Head of caudate nucleus (tissue), 42 donors: ENCODE results near the gene SRC.

ENCODE experiments used
- DNase-seq, 42 donors: peaks; one replicate each; pipeline versions ENCODE4 v3.0.0 to v3.0.0-alpha.2; 2020 to 2021; ENCODE audit warnings: mixed read lengths in 7 of 42
- intact Hi-C: fragments of 100-400 bp; cut with DNase I; formaldehyde crosslinking; loops from one replicate; pipeline ENCODE4 v1.15.0; 2022

SRC gene

GRCh38 chr20:37347347-37347823 lies 1.4 kb downstream of the SRC start:
- no peak for DNase-seq
- intact Hi-C loops = no loop called here

- DNase-seq = peak in 2 of 42 donors; percentile 6 to 11
- intact Hi-C loops = no loop called here
Observed at GRCh38 chr20:37347891-37348791, 2.2 kb downstream of the SRC start.

GRCh38 chr20:37348792-37349516 lies 3.0 kb downstream of the SRC start:
- DNase-seq = no peak
- intact Hi-C loops = no loop called here

DNA sequence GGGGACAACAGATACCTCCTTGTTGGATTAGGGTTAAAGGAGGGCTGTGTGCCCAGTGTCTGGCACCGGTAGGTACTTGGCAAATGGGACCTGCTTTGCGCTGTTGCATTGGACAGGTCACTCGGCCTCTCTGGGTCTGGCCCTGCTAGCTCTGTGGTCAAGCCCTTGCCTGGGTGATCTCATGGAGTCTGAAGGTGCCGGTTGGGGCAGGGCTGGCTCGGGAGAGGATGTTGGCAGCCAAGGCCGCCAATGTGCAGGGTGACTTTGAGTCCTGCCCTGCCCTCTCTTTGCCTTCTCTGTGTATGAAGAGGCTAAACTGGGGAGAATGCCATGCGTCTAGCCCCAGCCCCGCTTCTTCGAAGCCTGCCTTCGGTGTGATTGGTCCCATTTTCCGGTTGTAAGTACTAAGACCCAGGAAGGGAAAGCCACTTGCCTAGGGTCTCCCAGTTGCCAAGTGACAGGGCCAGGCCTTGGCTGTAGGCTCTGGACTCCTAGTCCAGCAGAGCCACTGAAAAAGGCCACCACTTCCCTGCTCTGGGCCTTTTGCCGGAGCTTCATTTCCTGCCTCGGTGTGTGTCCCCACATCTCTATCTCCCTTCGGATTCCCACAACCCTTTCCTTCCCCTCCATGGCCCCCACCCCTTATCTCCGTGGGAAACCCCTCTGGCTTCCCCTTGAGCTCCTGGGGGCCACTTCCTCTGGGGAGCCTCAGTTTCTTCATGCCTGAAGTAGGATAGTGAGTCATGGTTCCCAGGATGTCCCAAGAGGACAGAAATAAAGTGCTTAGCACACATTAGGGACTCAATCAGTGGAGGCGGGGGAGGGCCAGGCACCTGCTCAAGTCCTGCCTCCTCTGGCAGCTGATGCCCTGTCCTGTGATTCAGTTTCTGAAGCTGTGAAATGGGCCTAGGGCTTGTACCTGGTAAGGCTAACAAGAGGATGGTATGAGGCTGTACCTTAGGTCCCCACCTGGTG lies 3.9 kb downstream of the SRC start:
- intact Hi-C loops = no loop called here
- DNase-seq = no peak

- DNase-seq = no peak
- intact Hi-C loops = no loop called here
Observed at GRCh38 chr20:37350649-37351574, 5.0 kb downstream of the SRC start.

DNA sequence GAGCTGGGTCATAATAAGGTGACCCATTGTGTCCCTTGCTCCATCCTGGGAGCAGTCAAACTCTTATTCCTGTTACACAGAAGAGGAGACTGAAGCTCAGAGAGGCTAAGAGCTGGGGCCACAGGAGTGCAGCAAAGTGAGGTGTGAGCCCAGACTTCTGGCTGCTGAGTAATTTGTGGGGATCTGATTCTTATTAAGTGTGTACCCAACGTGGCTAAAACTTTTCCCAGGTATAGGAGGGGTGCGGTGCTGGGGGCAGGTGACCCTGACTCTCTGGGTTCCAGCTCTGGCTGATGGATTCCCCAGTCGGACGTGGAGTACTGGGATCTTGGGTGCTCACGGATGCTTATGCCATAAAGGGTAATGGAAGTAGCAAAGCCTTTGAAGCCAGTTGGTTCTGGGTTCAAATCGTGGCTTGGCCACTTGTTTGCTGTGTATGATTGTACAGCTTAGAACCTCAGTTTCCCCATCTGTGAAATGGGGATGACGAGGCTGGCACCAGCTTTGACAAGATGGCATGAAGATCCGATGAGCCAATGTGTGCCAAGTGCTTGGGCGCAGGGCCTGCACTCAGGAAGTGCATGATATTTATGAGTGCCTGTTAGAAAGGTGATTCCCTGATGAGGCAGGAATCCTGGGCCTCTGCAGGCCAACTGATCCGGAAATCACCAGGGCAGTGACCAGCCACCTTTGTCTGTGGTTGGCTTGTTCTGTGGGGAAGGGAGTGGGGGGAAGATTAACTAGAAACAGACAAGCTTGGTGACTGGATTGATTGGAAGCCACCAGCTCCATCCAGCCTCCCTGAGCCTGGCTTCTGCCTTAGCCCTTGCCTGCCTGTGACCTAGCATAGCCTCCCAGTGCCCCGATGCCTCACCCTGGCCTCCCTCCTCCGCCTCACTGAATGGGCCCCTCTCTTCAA lies 6.0 kb downstream of the SRC start:
- DNase-seq = no peak
- intact Hi-C loops = no loop called here

- DNase-seq = no peak
- intact Hi-C loops = no loop called here
Observed at GRCh38 chr20:37352608-37352980, 6.7 kb downstream of the SRC start.

DNA sequence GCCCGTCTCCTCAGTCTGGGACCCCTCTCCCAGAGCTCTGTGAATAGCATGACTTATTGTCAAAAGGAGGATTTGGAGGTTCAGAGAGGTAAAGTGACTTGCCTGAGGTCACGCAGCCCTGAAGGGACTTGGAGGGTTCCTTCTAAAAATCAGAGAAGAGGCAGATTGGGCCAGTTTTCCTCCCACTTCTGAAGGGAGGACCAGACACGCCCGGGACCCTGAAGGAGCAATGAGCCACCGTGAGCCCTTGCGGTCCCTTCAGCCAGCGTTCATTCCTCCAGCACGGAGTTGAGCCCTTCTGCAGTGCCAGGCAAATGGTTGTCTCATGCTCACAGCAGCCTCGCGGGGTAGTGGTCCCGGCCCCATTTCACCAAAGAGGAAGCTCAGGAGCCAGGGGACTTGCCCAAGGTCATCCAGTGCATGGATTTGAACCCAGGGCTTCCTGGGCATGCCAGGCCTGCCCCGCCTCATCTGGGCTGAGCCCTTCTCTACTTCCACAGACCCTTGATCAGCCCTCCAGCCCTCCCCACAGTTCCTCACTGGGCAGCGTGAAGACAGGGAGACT lies 7.4 kb downstream of the SRC start:
- intact Hi-C loops = no loop called here
- no peak for DNase-seq

- peak in 4 of 42 donors; percentile 35 to 46 (median 40) for DNase-seq
- intact Hi-C loops = no loop called here
Observed at GRCh38 chr20:37354210-37355195, 8.6 kb downstream of the SRC start.

- intact Hi-C loops = no loop called here
- DNase-seq = no peak
Observed at GRCh38 chr20:37355252-37356180, 9.6 kb downstream of the SRC start.

DNA sequence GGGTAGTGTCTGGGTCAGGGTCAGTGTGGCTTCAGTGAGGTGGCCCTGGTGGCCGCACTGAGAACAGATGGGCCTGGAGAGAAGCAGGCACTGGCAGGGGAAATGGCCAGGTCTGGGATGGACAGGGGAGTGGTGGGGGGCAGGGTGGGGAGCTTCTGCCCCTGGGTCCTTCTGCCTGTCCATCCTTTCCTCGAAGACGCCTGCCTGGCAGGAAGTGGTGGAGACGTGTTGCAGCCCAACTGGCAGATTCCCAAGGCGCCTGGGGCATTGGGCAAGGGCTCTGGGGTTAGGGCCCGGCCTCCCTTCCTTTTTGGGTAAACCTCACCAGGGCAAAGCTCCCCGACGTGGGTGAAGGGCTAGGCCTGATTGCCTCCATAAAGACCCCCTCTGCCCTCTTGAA lies 10.4 kb downstream of the SRC start:
- DNase-seq = peak in 38 of 42 donors; percentile 28 to 79 (median 58)
- intact Hi-C loops = no loop called here

DNA sequence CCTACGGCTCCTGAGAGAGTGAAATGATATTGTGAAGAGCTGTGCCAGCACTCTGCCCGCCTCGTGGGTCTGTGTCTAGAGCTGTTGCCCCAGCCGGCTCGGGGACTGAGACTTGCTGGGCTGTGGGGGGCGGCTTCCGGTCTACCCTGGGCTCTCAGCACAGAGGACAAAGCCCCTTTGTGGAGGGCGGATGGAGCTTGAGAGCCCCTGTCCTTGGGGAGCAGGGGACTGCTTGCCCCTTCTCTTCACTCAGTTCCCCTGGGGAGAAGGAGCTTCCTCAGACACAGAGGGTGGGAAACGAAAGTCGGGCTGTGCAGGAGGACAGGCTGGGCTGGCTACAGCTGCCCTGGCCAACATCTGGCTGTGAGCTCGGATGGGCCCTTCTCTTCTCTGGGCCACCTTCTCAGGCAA lies 11.0 kb downstream of the SRC start:
- DNase-seq = no peak

GRCh38 chr20:37357481-37358365 lies 11.8 kb downstream of the SRC start:
- DNase-seq = peak in 9 of 42 donors; percentile 26 to 46 (median 36)
- intact Hi-C loops = no loop called here

More for the DNA sequence above, 11.0 kb downstream of the SRC start:
- intact Hi-C loops = no loop called here
